NCI-H510A treated with DMSO at 0.1 percent for 48 hours (cell line): ENCODE data around the gene SESN1.

Source experiments
- DNase-seq: peaks from one replicate; lab custom pipeline; 2025; lab: John Stamatoyannopoulos, UW

SESN1 gene

DNA sequence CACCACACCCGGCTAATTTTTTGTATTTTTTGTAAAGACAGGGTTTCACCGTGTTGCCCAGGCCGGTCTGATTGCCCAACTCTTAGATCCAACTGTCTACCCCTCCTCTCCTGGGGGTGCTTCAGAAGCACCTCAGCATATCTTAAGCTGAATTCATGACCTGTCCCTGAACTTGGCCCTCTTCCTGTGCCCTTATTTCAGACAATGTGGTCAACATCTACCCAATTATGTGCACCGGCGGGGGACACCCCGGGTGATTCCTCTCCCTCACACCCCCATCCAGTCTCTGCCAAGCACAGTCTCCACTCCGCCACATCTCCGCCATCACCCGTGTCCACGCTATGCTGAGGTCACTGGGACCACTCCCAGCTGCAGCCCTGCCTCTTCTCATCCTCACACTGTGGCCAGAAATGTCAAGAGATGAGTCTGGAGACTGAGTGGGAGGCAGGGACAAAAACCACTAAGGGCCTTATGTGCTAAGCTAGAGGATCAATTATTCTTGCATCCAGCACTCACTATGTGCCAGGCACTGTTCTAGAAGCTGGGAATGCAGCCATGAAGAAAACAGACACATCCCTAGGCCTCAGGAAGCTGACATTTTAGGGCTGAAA lies 134.6 kb downstream of the SESN1 start:
- DNase-seq, result no peak

DNA sequence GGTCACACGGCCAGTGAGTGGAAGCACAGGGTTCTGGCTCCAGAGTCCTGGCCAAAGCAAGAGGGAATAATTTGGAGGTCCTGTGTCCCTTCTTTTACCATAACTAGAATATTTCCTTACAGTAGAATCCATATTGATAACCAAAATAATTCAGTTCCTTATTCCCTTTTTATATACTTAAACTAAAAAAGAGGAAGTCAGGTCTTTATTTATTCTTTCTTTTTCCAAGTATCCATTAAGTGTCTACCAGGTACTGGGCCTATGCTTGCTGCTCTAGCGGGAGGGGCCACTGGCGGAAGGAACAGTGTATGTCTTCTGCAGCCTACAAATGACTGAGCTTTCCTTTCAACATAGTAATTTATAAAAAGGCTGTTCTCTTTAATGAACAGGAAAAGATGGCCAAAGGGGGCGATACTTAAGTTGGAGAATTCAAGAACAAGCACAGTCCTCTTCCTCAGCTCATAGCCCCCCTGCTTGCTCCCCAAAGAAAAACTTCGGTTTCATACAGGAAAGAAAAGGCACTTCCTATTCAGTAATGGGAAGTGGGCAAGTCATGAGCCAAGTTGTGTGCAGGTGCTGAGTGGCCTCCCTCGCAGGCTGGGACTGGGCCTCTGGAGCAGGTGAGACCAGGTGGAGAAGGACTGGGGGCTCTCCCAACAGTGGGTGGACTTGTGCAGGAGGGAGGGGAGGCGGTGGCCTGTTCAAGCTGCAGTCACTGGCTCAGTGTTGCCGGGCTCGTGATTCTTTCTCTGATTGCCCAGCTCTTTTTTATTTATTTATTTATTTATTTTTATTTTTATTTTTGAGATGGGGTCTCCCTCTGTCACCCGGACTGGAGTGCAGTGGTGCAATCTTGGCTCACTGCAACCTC lies 135.5 kb downstream of the SESN1 start:
- DNase-seq, result no peak

DNA sequence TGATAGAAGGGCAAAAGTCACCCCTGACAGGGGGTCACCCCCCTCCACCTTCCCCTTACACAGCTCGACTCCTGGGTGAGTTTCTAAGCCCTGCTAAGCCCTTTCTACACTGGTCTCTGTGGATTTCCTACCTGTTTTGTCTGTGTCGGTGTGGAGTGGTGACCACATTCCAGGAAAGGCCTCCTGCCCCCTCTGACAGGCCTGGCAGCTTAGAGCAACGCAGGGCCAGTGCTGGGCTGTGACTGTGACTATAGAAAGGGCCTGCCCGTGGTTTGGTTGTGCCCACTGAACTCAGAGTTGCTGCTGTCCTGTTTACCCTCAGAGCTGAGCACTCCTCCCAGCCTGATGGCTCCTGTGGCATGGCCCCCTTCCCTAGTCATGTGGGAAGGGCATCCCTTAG lies 137.4 kb downstream of the SESN1 start:
- DNase-seq, result no peak

DNA sequence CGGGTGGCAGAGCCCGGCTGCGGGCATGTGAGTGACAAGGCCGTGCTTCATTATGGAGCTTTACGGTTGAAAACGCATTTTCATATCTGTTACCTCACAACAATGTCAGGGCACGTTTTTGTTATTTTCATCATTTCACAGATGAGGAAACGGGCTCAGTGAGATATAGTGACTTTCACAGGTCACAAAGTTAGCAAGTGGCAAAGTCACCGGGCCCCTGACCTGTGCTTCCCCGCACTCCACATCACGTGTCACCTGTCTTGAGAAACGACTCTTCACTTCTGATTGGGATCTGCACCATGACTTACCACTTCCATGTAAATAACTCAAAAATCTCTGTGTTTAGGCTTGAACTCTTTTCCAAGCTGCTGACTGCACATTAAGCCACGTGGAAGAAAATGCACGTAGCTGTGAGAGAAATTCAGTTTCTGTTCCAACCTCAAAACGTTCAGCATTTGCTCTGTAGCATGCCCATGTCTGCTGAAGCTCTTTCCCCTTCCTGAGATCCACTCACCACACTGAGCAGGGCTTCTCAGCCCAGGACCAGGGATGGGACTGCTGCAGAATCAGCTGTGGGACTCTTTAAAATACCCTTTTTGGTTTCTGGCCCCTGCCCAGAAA lies 139.2 kb downstream of the SESN1 start:
- no peak for DNase-seq

DNA sequence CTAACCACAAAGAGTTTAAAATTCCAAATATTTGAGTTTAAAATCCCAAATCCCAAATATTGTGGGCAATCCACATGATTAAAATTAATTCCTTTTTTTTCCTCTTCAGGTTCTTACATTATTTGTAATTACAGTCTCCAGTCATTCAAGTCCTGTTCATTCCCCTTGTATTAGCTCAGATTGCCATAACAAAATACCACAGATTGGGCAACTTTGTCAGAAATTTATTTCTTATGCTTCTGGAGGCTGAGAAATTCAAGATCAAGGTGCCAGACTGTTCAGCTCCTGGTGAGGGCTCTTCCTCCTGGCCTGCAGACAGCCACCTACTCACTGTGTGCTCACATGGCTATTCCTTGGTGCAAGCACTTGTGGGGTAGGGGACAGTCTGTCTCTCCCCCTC lies 141.0 kb downstream of the SESN1 start:
- DNase-seq, result no peak

DNA sequence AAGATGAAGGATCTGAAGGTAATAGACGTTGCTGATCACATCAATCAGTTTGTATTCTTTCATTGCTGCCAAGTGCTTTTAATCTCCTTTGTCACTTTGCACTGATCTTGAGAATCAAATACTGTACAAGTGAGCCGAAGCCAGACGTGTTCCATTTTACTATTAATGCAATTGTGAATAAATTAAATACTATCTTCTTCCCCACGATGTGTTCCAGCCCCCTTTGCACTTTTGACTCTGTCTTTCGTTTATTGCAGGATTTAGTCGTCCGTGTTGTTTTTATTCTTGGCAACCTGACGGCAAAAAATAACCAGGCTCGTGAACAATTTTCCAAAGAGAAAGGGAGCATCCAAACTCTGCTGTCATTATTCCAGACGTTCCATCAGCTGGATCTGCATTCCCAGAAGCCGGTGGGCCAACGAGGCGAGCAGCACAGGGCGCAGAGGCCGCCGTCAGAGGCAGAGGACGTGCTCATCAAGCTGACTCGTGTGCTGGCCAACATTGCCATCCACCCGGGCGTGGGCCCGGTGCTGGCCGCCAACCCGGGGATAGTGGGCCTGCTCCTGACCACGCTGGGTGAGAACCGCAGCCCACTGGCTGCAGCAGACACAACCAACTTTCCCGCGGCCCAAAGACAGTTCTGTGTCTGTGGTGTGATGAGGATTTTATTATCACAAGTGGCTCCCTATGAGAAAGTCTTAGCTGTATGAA lies 141.7 kb downstream of the SESN1 start:
- no peak for DNase-seq

DNA sequence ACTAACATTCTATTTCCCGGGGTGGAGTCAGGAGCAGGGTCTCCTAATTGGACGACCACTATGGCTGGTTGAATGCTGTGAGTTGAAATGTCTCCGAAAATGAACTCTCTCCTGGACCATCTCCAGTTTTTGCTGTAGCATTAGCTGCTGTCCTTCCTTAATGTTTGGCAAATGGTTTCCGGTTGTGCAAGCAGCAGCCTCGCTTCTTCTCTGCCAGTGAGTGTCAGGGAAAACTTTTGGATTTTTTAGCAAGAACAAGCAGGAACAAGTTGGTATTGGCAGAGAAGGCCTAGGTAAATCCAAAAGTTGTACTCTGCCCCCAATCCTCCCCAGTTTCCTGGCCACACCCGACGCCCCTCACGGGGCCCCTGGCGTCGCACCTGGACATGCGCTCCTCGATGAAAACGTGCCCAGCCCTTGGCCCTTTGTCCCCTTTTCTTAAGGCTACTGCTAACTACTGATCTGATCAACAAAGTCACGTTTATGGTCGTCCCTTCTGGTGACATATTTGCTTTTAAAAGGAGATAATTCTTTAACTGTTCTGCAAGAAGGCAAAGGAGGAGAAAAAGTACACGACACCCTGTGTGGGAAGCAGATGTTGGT lies 143.2 kb downstream of the SESN1 start:
- no peak for DNase-seq

DNA sequence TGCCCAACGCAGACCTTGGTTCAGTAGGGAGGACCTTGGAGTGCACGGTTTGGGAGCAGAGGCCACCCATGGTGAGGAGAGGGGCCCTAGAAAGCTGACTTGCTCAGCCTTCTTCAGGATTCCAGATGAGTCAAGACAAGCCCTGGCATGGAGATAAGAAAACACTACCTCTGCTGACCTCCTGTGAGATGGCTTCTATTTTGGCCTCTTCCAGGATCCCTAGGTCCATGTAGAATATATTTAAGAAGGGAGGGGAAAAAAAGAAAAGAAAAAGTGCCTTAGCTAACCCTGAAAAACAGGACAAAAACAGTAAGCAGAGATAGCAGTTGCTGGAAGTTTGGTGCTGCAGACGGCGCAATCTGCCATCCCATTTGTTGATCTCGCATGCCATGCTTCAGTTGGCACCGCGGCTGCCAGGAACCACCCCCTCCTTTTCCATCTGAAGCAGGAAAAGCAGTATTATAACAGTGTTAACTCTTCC lies 146.4 kb downstream of the SESN1 start:
- peak; percentile 24 for DNase-seq

DNA sequence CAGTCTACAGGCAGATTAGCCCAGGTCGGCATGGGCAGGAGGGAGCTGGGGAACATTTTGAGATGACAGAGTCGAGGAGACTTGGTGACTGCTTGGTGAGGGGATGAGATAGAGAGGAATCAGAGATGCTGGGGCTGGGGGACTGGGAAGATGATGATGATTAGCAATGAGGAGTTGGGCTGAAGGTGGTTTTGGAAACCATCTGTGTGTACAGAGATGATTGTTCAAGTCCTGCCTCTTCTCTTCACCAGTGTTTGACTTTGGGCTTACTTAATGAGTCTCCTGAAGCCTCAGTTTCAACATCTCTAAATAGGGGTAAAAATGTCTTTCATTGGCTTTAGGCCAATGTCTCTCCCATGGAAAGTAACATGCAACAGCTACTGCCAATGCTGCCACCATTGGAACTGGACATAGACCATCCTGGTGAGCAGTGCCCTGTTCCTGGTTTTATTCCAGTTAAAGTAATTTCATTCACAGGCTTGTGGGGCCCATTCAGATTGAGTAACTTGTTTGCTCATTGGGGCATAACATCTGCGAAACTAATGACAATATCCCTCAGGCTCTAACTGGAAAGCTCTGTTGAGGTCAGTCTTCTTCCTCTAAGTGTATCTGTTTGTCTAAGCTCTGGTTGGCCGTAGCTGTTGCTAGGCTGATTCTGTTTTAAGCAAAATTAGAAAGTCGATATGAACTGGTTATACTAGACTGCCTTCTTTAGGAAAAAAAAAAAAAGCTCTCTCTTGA lies 147.4 kb downstream of the SESN1 start:
- peak; percentile 29 for DNase-seq

DNA sequence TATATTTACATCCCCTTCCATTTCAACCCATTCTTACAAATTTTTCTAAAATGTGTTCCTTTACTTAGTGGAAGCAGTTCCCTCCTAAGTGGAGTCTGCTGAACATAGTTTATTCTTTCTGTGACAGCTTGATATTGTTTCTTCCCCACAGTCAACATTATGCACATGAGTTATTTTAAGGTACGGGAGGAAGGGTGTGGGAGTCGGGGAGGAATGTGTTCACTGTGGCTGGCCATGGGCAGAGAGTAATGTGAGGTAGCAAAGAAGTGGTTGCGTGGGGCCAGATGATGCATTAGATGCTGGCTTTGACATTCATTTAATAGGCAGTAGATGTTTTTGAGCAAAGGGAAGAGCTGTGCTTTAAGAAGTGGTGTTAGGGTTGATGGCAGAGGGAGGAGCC lies 148.0 kb downstream of the SESN1 start:
- no peak for DNase-seq

DNA sequence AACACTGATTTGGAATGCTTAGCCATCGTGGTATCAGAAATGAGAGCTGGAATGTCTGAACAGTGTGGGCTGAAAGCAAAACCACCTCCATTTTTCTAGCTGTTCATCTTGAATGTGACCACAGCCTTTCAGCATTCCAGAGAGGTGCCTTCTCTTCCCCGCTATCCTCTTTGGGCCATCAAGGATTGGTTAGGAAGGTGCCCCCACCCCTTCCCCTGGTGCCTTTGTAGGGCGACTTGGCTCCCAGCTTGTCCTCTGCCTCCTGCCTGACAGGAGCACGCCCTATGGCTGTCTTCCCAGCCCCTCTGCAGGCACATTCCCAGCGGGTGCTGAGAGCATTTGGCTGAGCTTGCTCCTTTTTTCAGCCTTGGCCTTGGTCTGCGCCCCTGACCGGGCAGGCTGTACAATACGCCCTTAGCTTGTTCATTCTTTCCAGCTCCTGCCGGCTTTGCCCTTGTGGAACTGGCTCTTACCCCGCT lies 148.9 kb downstream of the SESN1 start:
- no peak for DNase-seq

DNA sequence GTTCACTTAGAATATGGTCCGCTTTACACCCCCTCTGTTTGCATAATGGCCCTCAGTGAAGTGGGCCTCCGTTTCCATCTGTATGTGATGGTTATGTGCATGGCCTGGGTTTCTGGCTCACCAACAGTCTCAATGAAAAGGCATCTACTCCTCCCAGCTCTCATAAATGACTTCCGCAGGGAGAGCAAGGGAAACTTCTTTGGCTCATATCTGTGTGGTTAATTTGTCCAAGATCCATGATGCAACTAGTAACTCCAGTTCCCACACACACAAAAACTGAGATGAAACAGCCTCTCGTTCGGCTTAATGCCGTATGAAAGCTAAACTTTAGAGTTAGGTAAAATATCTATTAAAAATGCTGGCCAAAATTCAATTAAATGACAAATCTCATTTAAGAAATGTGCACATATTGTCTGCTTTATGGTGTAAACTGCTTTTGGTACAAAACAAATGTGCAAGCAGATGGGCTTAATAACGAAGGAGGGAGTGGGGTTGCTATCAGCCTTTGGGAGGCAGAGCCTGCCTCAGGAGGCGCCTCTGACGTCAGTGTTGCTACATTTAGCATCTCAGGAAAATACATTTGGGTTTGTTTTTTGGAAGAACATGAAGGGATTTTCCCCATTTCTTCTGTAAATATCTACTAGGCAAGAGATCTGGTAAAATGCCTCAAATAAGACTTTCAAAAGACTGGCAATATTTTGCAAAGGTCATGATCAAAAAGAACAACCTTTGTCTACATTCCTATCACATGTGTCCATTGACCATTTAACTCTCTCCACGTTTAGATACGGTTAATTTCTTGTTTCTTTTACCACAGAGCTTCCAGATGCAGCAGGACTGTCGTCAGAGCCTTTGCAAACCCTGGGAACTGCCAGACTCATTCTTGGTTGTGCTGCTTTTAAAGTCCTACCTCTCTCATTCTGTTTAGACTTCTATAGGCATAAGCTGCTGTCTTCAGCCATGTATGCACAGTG lies 149.7 kb downstream of the SESN1 start:
- no peak for DNase-seq

DNA sequence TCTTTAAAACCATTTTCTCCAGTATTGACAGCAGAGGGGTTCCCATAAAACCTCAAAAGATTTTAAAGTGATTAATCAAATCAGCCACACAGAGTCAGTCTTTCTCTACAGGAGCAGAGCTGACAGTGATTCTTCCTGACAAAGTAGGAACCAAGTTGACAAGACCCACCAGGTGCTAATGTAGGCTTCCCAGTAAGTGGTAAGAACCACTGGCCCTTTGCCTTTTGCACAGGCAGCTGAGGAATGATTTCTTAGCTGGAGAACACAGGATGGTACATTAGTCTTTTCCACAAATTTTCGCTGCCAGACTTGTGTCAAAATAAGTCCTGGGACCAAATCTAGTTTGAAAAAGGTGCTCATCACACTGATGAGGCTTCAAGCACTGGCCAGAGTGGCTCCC lies 150.6 kb downstream of the SESN1 start:
- DNase-seq, result no peak

DNA sequence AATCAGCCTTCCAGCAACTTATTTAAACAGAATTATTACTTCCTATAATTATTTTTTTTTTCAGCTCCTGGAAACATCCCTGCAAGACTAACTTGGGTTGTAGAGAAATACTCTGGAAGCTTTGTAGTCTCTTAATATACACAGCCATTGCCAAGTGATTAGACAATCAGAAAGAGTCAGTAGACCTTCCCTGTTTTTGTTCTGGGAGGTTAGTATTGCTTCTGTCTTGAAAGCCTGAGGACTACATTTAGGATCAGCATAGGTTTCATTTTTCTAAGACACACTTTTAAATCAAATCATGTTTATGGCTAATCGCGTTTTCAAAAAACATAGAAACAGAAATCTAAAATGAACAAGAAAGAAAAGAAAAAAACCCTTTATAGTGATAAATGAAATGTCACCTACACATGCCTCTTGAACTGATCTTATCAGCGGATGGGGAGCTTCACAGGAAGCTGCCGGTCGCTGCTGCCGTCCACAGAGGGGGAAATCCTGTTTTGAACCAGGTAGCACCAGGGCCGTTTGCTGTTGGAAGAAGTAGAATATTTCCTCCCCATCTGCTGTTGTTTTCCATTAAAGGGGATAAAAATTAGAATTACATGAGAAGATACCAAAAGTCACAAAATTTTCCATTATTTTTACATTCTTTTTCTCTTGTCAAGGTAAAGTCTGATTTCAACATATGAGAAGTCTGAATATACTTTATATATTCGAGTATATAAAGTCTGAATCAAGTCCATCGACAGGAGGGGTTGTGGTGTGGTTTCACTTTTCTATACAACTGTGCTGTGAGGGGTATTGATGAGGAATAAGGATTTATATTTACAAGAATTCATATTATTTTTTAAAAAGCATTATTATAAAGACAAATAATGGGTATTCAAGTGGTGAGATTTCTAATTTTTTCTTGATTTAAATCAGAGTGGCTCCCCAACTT lies 151.8 kb downstream of the SESN1 start:
- no peak for DNase-seq

DNA sequence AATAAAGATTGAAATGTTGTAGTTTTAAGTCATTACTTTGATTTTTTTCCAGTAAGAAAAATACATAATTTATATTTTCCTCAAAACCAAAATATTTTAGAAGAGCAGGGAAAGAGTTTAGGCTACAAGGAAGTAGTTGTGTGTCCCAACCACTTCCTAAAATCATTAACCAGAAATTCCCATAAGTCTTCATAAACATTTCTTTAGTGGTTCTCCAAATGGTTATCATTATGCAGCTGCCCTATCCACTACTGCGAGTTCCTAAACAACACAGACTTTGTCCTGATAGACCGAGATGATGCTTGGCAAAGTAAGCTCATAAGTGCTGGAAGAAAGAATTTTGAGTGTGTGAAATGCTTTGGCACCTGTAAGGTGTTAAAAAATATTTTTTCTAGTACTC lies 152.8 kb downstream of the SESN1 start:
- DNase-seq, result no peak

DNA sequence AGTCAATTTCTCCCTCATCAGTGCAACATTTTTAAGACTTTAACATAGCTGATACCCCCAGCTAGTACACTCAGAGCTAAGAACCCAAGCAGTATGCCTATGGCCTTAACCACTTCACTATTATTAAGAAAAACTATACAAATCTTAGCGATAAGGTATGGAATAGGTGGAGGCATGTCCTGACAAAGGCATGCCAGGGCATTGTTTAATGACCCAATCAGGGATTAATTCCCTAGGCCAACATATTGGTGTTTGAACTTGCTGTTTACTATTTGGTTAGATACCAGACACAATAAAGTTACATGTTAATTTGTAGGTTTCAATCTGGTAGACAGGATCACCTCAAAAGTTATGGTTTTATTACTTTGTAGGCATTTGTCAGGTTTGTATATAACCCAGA lies 153.4 kb downstream of the SESN1 start:
- no peak for DNase-seq

DNA sequence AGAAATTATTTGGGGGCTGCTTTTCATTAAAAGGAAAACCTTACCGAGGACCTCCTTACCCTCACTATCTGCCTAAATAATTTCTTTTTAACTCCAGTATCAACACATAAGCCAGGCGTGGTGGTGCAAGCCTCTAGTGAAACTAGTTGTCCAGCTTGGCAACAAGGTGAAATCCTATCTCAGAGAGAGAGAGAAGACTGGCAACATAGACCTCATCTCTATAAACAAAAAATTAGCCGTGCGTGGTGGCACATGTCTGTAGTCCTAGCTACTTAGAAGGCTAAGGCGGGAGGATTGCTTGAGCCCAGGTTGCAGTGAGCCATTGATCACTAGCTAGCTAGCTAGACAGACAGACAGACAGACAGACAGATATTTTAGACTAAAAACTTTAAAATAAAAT lies 153.9 kb downstream of the SESN1 start:
- no peak for DNase-seq

DNA sequence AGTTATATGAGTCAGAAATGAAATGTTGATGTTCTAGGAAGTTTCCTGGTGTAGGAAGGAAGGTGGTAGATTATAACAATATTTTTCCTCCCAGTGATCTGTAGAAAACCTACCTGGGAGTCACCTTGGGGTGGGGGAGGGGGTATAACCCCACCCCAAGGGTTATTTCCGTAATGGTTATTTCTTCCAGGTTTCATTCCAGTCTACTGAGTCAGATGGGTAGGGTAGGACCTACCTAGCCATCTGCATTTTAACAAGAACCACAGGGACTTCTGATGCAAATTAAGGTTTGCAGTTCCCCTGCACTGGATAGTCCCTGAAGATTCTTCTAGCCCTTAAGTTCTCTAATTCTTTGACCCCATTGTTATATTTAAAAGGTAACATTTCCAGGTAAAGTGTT lies 157.5 kb downstream of the SESN1 start:
- no peak for DNase-seq
